ENCODE measurements around the gene INPP5F. TPM values are rescaled to one million over a fixed set of nuclear protein-coding genes. Genes with fewer than 3 reads are reported as not detected.

INPP5F gene
- total RNA-seq, 1 donor from 2014 or later = 15.3 TPM

DNA sequence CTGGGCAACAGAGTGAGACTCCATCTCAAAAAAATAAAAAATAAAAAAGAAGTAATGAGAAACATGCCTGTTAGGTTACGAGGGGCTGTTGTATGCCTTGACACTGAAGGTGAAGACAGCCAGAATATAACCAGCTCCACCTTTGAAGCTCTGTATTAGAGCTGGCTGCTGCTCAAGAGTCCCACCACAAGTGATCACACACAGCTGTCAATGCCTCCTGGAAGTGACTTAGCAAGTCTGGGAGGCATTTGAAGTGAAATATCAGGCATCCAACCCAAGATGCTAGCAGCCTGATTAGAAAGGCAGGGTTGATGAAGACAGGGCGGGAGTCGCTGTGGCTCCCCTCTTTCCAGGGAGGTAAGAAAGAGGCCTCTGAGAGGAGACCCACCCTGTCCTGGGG, 34.1 kb upstream of the INPP5F start:
- TF ChIP-seq, protein P1, sequence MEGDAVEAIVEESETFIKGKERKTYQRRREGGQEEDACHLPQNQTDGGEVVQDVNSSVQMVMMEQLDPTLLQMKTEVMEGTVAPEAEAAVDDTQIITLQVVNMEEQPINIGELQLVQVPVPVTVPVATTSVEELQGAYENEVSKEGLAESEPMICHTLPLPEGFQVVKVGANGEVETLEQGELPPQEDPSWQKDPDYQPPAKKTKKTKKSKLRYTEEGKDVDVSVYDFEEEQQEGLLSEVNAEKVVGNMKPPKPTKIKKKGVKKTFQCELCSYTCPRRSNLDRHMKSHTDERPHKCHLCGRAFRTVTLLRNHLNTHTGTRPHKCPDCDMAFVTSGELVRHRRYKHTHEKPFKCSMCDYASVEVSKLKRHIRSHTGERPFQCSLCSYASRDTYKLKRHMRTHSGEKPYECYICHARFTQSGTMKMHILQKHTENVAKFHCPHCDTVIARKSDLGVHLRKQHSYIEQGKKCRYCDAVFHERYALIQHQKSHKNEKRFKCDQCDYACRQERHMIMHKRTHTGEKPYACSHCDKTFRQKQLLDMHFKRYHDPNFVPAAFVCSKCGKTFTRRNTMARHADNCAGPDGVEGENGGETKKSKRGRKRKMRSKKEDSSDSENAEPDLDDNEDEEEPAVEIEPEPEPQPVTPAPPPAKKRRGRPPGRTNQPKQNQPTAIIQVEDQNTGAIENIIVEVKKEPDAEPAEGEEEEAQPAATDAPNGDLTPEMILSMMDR (IDR thresholded peaks at IDR 0.05; ENCODE audit: insufficient read depth, low read length, poor library complexity, severe bottlenecking) = no peak
- Histone ChIP-seq H3K27me3 (ENCODE audit: control insufficient read depth, insufficient read depth, low read length) (no peaks in the 10 kb centered on the region), H3K4me3 (ENCODE audit: low read depth, low read length) (no peak overlapping the region), H3K36me3 (ENCODE audit: control insufficient read depth, insufficient read depth, low read length) (no peaks in the 10 kb centered on the region)
- no peak for DNase-seq (ENCODE audit: low read depth)

DNA sequence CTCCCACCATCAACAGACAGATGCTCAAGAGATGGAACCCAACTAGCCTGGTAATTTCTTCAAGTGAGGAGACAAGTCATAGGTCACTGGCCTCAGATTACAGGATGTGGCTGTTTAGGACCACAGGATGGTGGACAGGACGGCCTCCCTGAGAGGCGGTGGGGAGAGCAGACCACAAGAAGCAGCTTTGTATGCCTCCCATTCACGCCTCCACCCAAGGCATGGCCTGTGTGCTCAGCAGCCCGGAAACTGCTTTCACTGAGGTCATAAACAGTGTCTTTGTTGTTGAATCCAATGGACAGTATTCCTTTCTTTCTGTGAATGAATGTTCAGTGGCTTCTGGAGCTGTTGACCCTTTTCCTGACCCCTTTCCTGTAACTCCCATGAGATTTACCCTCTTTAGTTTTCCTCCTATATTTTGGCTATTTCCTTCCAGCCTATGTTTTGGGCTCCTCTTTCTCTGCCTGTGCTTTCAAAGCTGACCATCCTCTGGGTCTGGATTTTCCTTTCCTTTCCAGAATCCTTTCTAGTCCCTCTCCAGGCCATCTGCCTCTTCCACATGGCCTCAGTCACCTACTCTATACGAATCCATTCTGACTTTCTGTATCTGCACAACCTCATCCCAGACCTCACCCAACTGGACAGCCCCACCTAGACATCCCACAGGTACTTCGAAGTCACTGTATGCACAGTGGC, 32.4 kb upstream of the INPP5F start:
- Histone ChIP-seq H3K27me3 (ENCODE audit: control insufficient read depth, insufficient read depth, low read length) (no peaks in the 10 kb centered on the region), H3K4me3 (ENCODE audit: low read depth, low read length) (no peak overlapping the region), H3K36me3 (ENCODE audit: control insufficient read depth, insufficient read depth, low read length) (no peaks in the 10 kb centered on the region)
- no peak for DNase-seq (ENCODE audit: low read depth)
- TF ChIP-seq, protein P1 (IDR thresholded peaks at IDR 0.05; ENCODE audit: insufficient read depth, low read length, poor library complexity, severe bottlenecking) = no peak

DNA sequence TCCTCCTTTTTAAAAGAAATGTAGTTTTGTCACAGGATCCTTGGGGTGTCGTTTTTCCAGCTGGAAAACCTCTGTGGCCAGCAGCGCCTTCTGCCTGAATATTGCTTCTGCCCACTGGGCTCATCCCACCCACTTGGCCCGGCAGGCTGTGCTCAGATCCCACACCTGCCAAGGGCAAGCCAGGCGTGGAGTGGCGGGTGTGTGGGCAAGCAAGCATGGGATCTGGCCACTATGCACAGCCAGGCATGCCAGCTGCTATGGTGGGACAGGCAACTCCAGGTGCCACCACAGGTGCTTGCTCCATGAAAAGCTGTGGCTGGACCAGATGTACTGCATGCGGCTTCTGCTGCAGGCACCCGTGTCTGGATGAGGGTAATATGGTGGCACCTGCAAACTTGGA, 31.2 kb upstream of the INPP5F start:
- no peaks in the 10 kb centered on the region for H3K36me3 ChIP-seq (ENCODE audit: control insufficient read depth, insufficient read depth, low read length)
- no peaks in the 10 kb centered on the region for H3K27me3 ChIP-seq (ENCODE audit: control insufficient read depth, insufficient read depth, low read length)
- TF ChIP-seq, protein P1 (IDR thresholded peaks at IDR 0.05; ENCODE audit: insufficient read depth, low read length, poor library complexity, severe bottlenecking) = no peak
- no peak for DNase-seq (ENCODE audit: low read depth)
- no peak overlapping the region for H3K4me3 ChIP-seq (ENCODE audit: low read depth, low read length)

DNA sequence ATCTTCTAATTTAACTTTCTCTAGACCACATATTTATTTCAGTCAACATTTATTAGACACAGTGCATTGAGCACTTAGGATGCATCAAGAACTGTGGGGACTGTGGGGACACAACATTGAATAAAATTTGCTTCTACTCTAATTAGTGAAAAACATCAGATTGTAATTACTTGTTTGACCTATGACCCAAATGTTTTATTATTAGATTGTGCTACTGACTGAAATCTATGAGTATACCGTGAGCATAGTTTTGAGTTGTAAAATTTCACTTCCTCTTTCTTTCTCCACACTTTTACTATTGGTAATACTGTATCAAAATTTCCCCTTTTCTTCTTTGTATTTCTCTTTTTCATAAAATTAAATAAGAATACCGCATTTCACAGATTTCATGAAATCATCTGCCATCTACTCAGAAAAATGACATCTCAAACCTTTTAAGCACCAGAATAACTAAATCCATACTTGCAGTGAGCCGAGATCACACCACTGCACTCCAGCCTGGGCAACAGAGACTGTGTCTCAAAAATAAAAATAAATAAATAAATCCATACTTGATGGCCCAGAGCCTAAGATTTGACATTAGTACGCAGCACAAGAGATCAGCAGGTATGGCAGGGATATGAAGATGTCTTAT, 25.4 kb upstream of the INPP5F start:
- no peak for DNase-seq (ENCODE audit: low read depth)
- TF ChIP-seq, protein P1 (IDR thresholded peaks at IDR 0.05; ENCODE audit: insufficient read depth, low read length, poor library complexity, severe bottlenecking) = no peak
- H3K27me3 ChIP-seq (ENCODE audit: control insufficient read depth, insufficient read depth, low read length) = no peaks in the 10 kb centered on the region
- no peak overlapping the region for H3K4me3 ChIP-seq (ENCODE audit: low read depth, low read length)
- no peaks in the 10 kb centered on the region for H3K36me3 ChIP-seq (ENCODE audit: control insufficient read depth, insufficient read depth, low read length)

DNA sequence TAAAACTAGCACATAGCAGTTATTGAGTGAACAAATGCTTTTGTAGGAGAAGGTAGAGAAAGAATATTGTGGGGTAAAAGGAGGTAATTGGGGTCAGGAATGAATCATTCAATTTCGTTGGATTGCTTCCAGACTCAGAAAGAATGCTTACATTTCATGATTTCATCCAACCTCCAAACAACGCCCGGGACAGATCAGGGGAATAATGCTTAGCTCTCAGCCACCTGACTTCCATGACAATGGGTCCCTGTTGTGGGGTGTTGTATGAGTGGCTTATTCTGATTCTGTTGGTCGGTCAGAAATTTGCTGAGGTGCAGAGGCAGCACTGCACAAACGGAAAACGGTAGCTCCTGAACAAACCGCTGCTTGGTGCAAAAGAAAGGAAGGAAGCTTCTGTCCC, 24.0 kb upstream of the INPP5F start:
- no peak overlapping the region for H3K4me3 ChIP-seq (ENCODE audit: low read depth, low read length)
- TF ChIP-seq, protein P1 (IDR thresholded peaks at IDR 0.05; ENCODE audit: insufficient read depth, low read length, poor library complexity, severe bottlenecking) = no peak
- H3K36me3 ChIP-seq (ENCODE audit: control insufficient read depth, insufficient read depth, low read length) = no peaks in the 10 kb centered on the region
- DNase-seq (ENCODE audit: low read depth) = no peak
- no peaks in the 10 kb centered on the region for H3K27me3 ChIP-seq (ENCODE audit: control insufficient read depth, insufficient read depth, low read length)
